HepG2 (cell line): Measurements from ENCODE around the gene PARP11. TPM values are rescaled to one million over a fixed set of nuclear protein-coding genes. Genes with fewer than 3 reads are reported as not detected.

Source experiments
- ATAC-seq: fragments of 200-7000 bp; cut with Tn5 transposase; 3 replicates; pipeline ENCODE4 v1.9.1; 2020; ENCODE audit warnings: mild to moderate bottlenecking, moderate library complexity
- BruUV-seq: library from RNA; stranded (reverse); fragments of 400-500 nt; replicated peaks from 2 replicates; lab custom pipeline; 2021; lab: Mats Ljungman, UMichigan
- CTCF ChIA-PET: fragments of 300-600 bp; formaldehyde crosslinking; extraction: SDS; loops from one replicate; lab custom pipeline; 2021; ENCODE audit warnings: low total read pairs, inconsistent platforms, low intra/inter-chr PET ratio; lab: Yijun Ruan, JAX
- POLR2A ChIA-PET: fragments of 350-600 bp; sonication (Branson Sonifier 250); formaldehyde crosslinking; loops from one replicate; lab custom pipeline; 2020; ENCODE audit warnings: antibody characterized with exemption, inconsistent platforms; lab: Yijun Ruan, JAX
- DNase-seq: peaks from one replicate; pipeline ENCODE4 v3.0.0-alpha.2; 2015; ENCODE audit warnings: low spot score
- FAIRE-seq: peaks from 3 replicates; lab custom pipeline; 2011; peaks lifted over from hg19 to GRCh38; lab: Jason Lieb, UNC
- H2AFZ ChIP-seq: one replicate; pipeline ENCODE4 v1.6.1; 2011; ENCODE audit warnings: low read length, inconsistent platforms
- H3K27ac ChIP-seq: fragments of 300-600 bp; 3 replicates; pipeline ENCODE4 v1.8.0; 2011; ENCODE audit warnings: mixed run types, mild to moderate bottlenecking, mixed read lengths, low read length, inconsistent platforms; ENCODE audit not compliant: insufficient read depth; ENCODE audit errors: extremely low read length
- H3K27me3 ChIP-seq, 2 experiments: fragments of 200-600 bp in 1 of 2; 2 replicates in 1 of 2; 3 replicates in 1 of 2; pipeline versions ENCODE4 v1.6.0 to v1.8.0; 2011; ENCODE audit warnings: low read length in 2 of 2, mild to moderate bottlenecking in 2 of 2, moderate library complexity in 2 of 2, inconsistent platforms in 1 of 2; ENCODE audit not compliant: insufficient read depth in 2 of 2, control insufficient read depth in 1 of 2
- H3K36me3 ChIP-seq, 2 experiments: fragments of 200-600 bp in 1 of 2; replicated peaks in 1 of 2; 2 replicates in 1 of 2; 3 replicates in 1 of 2; pipeline versions ENCODE4 v1.5.1 to v1.8.0; 2011; ENCODE audit warnings: low read length in 2 of 2, inconsistent platforms in 1 of 2; ENCODE audit not compliant: insufficient read depth in 2 of 2, control insufficient read depth in 1 of 2
- H3K4me1 ChIP-seq: 2 replicates; pipeline ENCODE4 v1.5.1; 2012; ENCODE audit warnings: low read length, inconsistent platforms; ENCODE audit not compliant: insufficient read depth
- H3K4me2 ChIP-seq: 2 replicates; pipeline ENCODE4 v1.6.0; 2011; ENCODE audit warnings: low read depth, low read length, inconsistent platforms
- H3K4me3 ChIP-seq, 3 experiments: fragments of 200-600 bp in 1 of 3; sonication (generic), shearing (Covaris generic) in 1 of 3; replicated peaks in 1 of 3; 2 replicates each; pipeline ENCODE4 v1.5.1; 2011 to 2016; ENCODE audit warnings: low read length in 3 of 3, inconsistent platforms in 2 of 3, low read depth in 2 of 3, mild to moderate bottlenecking in 2 of 3, control low read depth in 1 of 3, mixed read lengths in 1 of 3; ENCODE audit not compliant: insufficient read depth in 1 of 3
- H3K79me2 ChIP-seq: one replicate; pipeline ENCODE4 v1.6.1; 2011; ENCODE audit warnings: low read length, inconsistent platforms; ENCODE audit not compliant: insufficient read depth
- H3K9ac ChIP-seq: 2 replicates; pipeline ENCODE4 v1.6.0; 2011; ENCODE audit warnings: mild to moderate bottlenecking, low read depth, low read length, inconsistent platforms; ENCODE audit not compliant: insufficient read depth
- H3K9me3 ChIP-seq: 2 replicates; pipeline ENCODE4 v1.5.1; 2012; ENCODE audit warnings: mild to moderate bottlenecking, low read length
- H4K20me1 ChIP-seq: 2 replicates; pipeline ENCODE4 v1.6.0; 2011; ENCODE audit warnings: inconsistent platforms, mild to moderate bottlenecking, low read length, moderate library complexity; ENCODE audit not compliant: insufficient read depth
- FOXO4 ChIP-seq: sonication (generic); formaldehyde crosslinking; conservative IDR thresholded peaks from 2 replicates; pipeline ENCODE4 v1.8.1; 2023; ENCODE audit warnings: missing genetic modification reagents
- HMG20A ChIP-seq: IDR thresholded peaks from 2 replicates; pipeline ENCODE4 v1.6.1; 2016; ENCODE audit warnings: borderline replicate concordance
- KLF6 ChIP-seq: IDR thresholded peaks from 2 replicates; pipeline ENCODE4 v1.8.0; 2016; ENCODE audit warnings: missing biosample characterization, missing genetic modification reagents
- NFIC ChIP-seq: IDR thresholded peaks from 2 replicates; pipeline ENCODE4 v1.6.1; 2012; ENCODE audit warnings: mild to moderate bottlenecking, low read length, inconsistent platforms
- ZNF160 ChIP-seq: sonication (generic); formaldehyde crosslinking; IDR thresholded peaks from 2 replicates; pipeline ENCODE4 v1.8.0; 2022; ENCODE audit warnings: mild to moderate bottlenecking, inconsistent platforms, missing genetic modification reagents
- ZNF20 ChIP-seq: sonication (generic); formaldehyde crosslinking; IDR thresholded peaks from 2 replicates; pipeline ENCODE4 v1.4.0; 2020; ENCODE audit warnings: mild to moderate bottlenecking, moderate library complexity, missing genetic modification reagents
- ZNF496 ChIP-seq: sonication (generic); formaldehyde crosslinking; IDR thresholded peaks from 2 replicates; pipeline ENCODE4 v1.8.1; 2023; ENCODE audit warnings: mild to moderate bottlenecking, moderate library complexity, missing genetic modification reagents; ENCODE audit not compliant: insufficient replicate concordance
- WGBS: methylation state at CpG from one replicate; pipeline ENCODE4 v1.1.6; 2017; ENCODE audit warnings: low lambda C conversion rate; 5-methylcytosine and 5-hydroxymethylcytosine counted together
- in situ Hi-C: cut with HindIII; loops from 2 replicates; pipeline ENCODE4 v1.10.0; 2017; ENCODE audit warnings: low pct_unique_long_range_greater_than_20kb; ENCODE audit not compliant: extremely low pct_ligation_motif_present
- intact Hi-C: fragments of 100-400 bp; cut with micrococcal nuclease; formaldehyde crosslinking; loops from one replicate; pipeline ENCODE4 v1.10.0; 2022; ENCODE audit not compliant: unreplicated experiment
- polyA plus RNA-seq, 8 experiments: library from polyadenylated mRNA; depleted of rRNA in 3 of 8; stranded (reverse) in 7 of 8; unstranded in 1 of 8; fragments of >200 nt; fragmentation: Illumina TruSeq in 4 of 8; extraction: Trizol in 4 of 8; gene quantifications; 2 replicates each; pipeline versions ENCODE4 v1.2.1 to v1.2.3, GENCODE V29; 2011 to 2016; ENCODE audit warnings: low read depth in 4 of 8, missing spikeins in 1 of 8, mixed read lengths in 1 of 8; ENCODE audit not compliant: insufficient read depth in 1 of 8
- total RNA-seq, 5 experiments: library from RNA; depleted of rRNA; stranded (reverse); fragments of >200 nt; fragmentation: Illumina TruSeq; extraction: Trizol; gene quantifications; 2 replicates each; pipeline ENCODE4 v1.2.3, GENCODE V29; 2016; ENCODE audit warnings: low read depth in 1 of 5
- TF ChIP-seq, protein P1 (sequence below): sonication (generic); formaldehyde crosslinking; IDR thresholded peaks from 2 replicates; pipeline ENCODE4 v1.4.0; 2020; ENCODE audit warnings: missing genetic modification reagents
- TF ChIP-seq, protein P2 (sequence below): sonication (generic); formaldehyde crosslinking; IDR thresholded peaks from 2 replicates; pipeline ENCODE4 v1.5.1; 2020; ENCODE audit warnings: missing genetic modification reagents, mild to moderate bottlenecking, borderline replicate concordance
- TF ChIP-seq, protein P3 (sequence below): fragments of 450-650 bp; IDR thresholded peaks from 2 replicates; pipeline ENCODE4 v1.6.1; 2016

Gene PARP11
- total and polyA plus RNA-seq, 2 of the 13 experiments (the other 11 are each of a cell fraction or from before 2014, with no cell fraction given), result 4.0 to 7.6 TPM

GRCh38 chr12:3770891-3771290, 102.3 kb downstream of the PARP11 start:
- no TSS peak for BruUV-seq
- no peak for ATAC-seq
- ChIA-PET POLR2A (no interaction called here), CTCF (no interaction called here)
- FAIRE-seq, result no peak
- no peak for DNase-seq
- Histone ChIP-seq H3K4me2 (no peak overlapping the region), H3K27ac (no peak overlapping the region), H2AFZ (no peak overlapping the region), H3K36me3 (no peaks in the 10 kb centered on the region), H3K79me2 (no peaks in the 10 kb centered on the region), H4K20me1 (no peaks in the 10 kb centered on the region), H3K4me1 (no peaks in the 10 kb centered on the region), H3K9me3 (no peaks in the 10 kb centered on the region), H3K9ac (no peak overlapping the region), H3K27me3 (no peaks in the 10 kb centered on the region; a peak in 1 of 5 replicates), H3K4me3 (no peak overlapping the region)
- in situ Hi-C loops (loop anchor here (10.0 kb wide), 1 partner anchor 476 kb away; no protein-coding TSS in a partner anchor), intact Hi-C loops (no loop called here)
- WGBS, result 38% methylated on average over 1 of the region's 1 CpG
- TF ChIP-seq, protein P1, sequence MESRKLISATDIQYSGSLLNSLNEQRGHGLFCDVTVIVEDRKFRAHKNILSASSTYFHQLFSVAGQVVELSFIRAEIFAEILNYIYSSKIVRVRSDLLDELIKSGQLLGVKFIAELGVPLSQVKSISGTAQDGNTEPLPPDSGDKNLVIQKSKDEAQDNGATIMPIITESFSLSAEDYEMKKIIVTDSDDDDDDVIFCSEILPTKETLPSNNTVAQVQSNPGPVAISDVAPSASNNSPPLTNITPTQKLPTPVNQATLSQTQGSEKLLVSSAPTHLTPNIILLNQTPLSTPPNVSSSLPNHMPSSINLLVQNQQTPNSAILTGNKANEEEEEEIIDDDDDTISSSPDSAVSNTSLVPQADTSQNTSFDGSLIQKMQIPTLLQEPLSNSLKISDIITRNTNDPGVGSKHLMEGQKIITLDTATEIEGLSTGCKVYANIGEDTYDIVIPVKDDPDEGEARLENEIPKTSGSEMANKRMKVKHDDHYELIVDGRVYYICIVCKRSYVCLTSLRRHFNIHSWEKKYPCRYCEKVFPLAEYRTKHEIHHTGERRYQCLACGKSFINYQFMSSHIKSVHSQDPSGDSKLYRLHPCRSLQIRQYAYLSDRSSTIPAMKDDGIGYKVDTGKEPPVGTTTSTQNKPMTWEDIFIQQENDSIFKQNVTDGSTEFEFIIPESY (CRISPR knock-in tag), result no peak
- TF ChIP-seq, protein P2, sequence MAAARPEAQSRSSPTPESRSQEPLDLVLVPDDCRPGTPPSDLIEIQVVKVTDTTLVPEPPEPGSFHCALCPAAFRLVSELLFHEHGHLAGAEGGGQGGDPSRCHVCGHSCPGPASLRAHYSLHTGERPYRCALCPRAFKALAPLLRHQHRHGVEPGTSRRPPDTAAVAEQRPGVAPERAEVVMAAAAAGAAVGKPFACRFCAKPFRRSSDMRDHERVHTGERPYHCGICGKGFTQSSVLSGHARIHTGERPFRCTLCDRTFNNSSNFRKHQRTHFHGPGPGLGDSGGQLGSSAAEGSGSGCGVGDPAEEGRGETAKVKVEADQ (CRISPR knock-in tag), result no peak
- TF ChIP-seq FOXO4 (CRISPR knock-in tag) (no peak), HMG20A (CRISPR knock-in tag) (no peak), KLF6 (CRISPR knock-in tag) (no peak), ZNF20 (CRISPR knock-in tag) (no peak), ZNF496 (CRISPR knock-in tag) (no peak), ZNF160 (CRISPR knock-in tag) (no peak), NFIC (no peak)
- TF ChIP-seq, protein P3, sequence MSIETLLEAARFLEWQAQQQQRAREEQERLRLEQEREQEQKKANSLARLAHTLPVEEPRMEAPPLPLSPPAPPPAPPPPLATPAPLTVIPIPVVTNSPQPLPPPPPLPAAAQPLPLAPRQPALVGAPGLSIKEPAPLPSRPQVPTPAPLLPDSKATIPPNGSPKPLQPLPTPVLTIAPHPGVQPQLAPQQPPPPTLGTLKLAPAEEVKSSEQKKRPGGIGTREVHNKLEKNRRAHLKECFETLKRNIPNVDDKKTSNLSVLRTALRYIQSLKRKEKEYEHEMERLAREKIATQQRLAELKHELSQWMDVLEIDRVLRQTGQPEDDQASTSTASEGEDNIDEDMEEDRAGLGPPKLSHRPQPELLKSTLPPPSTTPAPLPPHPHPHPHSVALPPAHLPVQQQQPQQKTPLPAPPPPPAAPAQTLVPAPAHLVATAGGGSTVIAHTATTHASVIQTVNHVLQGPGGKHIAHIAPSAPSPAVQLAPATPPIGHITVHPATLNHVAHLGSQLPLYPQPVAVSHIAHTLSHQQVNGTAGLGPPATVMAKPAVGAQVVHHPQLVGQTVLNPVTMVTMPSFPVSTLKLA, result no peak
